H1 (cell line): ENCODE results near the gene MYO5A. TPM values are rescaled to one million over a fixed set of nuclear protein-coding genes. Genes with fewer than 3 reads are reported as not detected.

Experiments
- CTCF ChIA-PET: fragments of 300-600 bp; sonication (Branson Sonifier 250); formaldehyde crosslinking; loops from one replicate; lab custom pipeline; 2021; ENCODE audit not compliant: partially characterized antibody; lab: Charles Lee
- POLR2A ChIA-PET: fragments of 300-600 bp; sonication (Branson Sonifier 250); formaldehyde crosslinking; loops from one replicate; lab custom pipeline; 2021; ENCODE audit warnings: inconsistent platforms; ENCODE audit not compliant: partially characterized antibody; lab: Charles Lee
- DNase-seq, 2 experiments: peaks; one replicate each; pipeline versions ENCODE4 v3.0.0 to v3.0.0-alpha.2; 2010 to 2022; ENCODE audit warnings: low spot score in 2 of 2, low read depth in 1 of 2, mixed read lengths in 1 of 2
- FAIRE-seq: peaks from 2 replicates; lab custom pipeline; 2011; peaks lifted over from hg19 to GRCh38; lab: Jason Lieb, UNC
- H2AFZ ChIP-seq: 2 replicates; pipeline ENCODE4 v1.8.1; 2012; ENCODE audit warnings: low read length, inconsistent platforms
- H2AK5ac ChIP-seq: 2 replicates; pipeline ENCODE4 v1.6.1; 2013; ENCODE audit warnings: low read depth, low read length
- H2BK120ac ChIP-seq: replicated peaks from 2 replicates; pipeline ENCODE3; 2013; ENCODE audit warnings: low read depth, low read length, inconsistent platforms
- H2BK12ac ChIP-seq: 2 replicates; pipeline ENCODE4 v1.6.1; 2013; ENCODE audit warnings: low read depth, low read length
- H2BK15ac ChIP-seq: 2 replicates; pipeline ENCODE4 v1.6.1; 2013; ENCODE audit warnings: low read length
- H2BK20ac ChIP-seq: 2 replicates; pipeline ENCODE4 v1.6.1; 2013; ENCODE audit warnings: low read length
- H2BK5ac ChIP-seq: 2 replicates; pipeline ENCODE4 v1.6.1; 2013; ENCODE audit warnings: low read depth, low read length
- H3K14ac ChIP-seq: 2 replicates; pipeline ENCODE4 v1.6.1; 2013; ENCODE audit warnings: inconsistent platforms; ENCODE audit not compliant: insufficient read length
- H3K18ac ChIP-seq: 2 replicates; pipeline ENCODE4 v1.6.1; 2013; ENCODE audit warnings: low read length; ENCODE audit errors: extremely low read depth
- H3K23ac ChIP-seq: 2 replicates; pipeline ENCODE4 v1.6.1; 2013; ENCODE audit warnings: inconsistent platforms; ENCODE audit not compliant: insufficient read length
- H3K23me2 ChIP-seq: 2 replicates; pipeline ENCODE4 v1.6.1; 2013; ENCODE audit warnings: low read depth, low read length
- H3K27ac ChIP-seq: 2 replicates; pipeline ENCODE4 v1.6.1; 2011; ENCODE audit warnings: low read depth, low read length, inconsistent platforms
- H3K27me3 ChIP-seq, 4 experiments: replicated peaks in 1 of 4; 1 replicate in 1 of 4; 2 replicates in 3 of 4; pipeline versions ENCODE4 v1.6.1 to v1.8.1; 2011 to 2013; ENCODE audit warnings: low read length in 3 of 4, mild to moderate bottlenecking in 3 of 4, inconsistent platforms in 2 of 4, mixed read lengths in 2 of 4, moderate library complexity in 1 of 4; ENCODE audit not compliant: control insufficient read depth in 3 of 4, insufficient read depth in 3 of 4; ENCODE audit errors: extremely low read depth in 1 of 4
- H3K36me3 ChIP-seq, 4 experiments: 2 replicates each; pipeline versions ENCODE4 v1.6.1 to v1.8.1; 2011 to 2013; ENCODE audit warnings: mild to moderate bottlenecking in 4 of 4, low read length in 3 of 4, moderate library complexity in 2 of 4, control low read depth in 1 of 4, inconsistent platforms in 1 of 4; ENCODE audit not compliant: insufficient read depth in 4 of 4, control insufficient read depth in 2 of 4
- H3K4ac ChIP-seq: replicated peaks from 2 replicates; pipeline ENCODE3; 2013; ENCODE audit warnings: low read length, low read depth, mixed read lengths, inconsistent platforms; ENCODE audit not compliant: insufficient read length
- H3K4me1 ChIP-seq, 4 experiments: replicated peaks in 1 of 4; 1 replicate in 1 of 4; 2 replicates in 3 of 4; pipeline versions ENCODE4 v1.6.1 to v1.8.1; 2011 to 2013; ENCODE audit warnings: low read length in 3 of 4, inconsistent platforms in 2 of 4, mixed read lengths in 1 of 4; ENCODE audit not compliant: insufficient read depth in 4 of 4, control insufficient read depth in 3 of 4
- H3K4me2 ChIP-seq, 2 experiments: 2 replicates each; pipeline versions ENCODE4 v1.6.1 to v1.8.1; 2011 to 2013; ENCODE audit warnings: low read depth in 2 of 2, low read length in 2 of 2, control low read depth in 1 of 2, inconsistent platforms in 1 of 2, mild to moderate bottlenecking in 1 of 2; ENCODE audit not compliant: insufficient read depth in 1 of 2
- H3K4me3 ChIP-seq, 4 experiments: fragments of 200-600, 300-600 bp in 1 of 4; sonication (generic), shearing (Covaris generic), sonication (Bioruptor Twin) in 1 of 4; 2 replicates each; pipeline versions ENCODE4 v1.5.1 to v1.8.1; 2011 to 2016; ENCODE audit warnings: low read length in 4 of 4, low read depth in 3 of 4, control low read depth in 2 of 4, inconsistent platforms in 2 of 4, mild to moderate bottlenecking in 2 of 4, mixed read lengths in 1 of 4, moderate library complexity in 1 of 4; ENCODE audit not compliant: insufficient read depth in 2 of 4; ENCODE audit errors: extremely low read depth in 1 of 4
- H3K56ac ChIP-seq: replicated peaks from 2 replicates; pipeline ENCODE3; 2013; ENCODE audit warnings: low read depth, mild to moderate bottlenecking, mixed read lengths, low read length, inconsistent platforms; ENCODE audit not compliant: insufficient read length
- H3K79me1 ChIP-seq: 2 replicates; pipeline ENCODE4 v1.6.1; 2013; ENCODE audit warnings: low read depth, low read length, control low read depth
- H3K79me2 ChIP-seq, 2 experiments: 2 replicates each; pipeline versions ENCODE4 v1.6.1 to v1.8.1; 2012 to 2013; ENCODE audit warnings: low read length in 2 of 2, mild to moderate bottlenecking in 2 of 2, inconsistent platforms in 1 of 2; ENCODE audit not compliant: insufficient read depth in 2 of 2, control insufficient read depth in 1 of 2
- H3K9ac ChIP-seq, 4 experiments: replicated peaks in 1 of 4; 1 replicate in 1 of 4; 2 replicates in 3 of 4; pipeline versions ENCODE4 v1.6.1 to v1.8.1; 2011 to 2013; ENCODE audit warnings: low read depth in 3 of 4, low read length in 3 of 4, control low read depth in 2 of 4, mild to moderate bottlenecking in 2 of 4, moderate library complexity in 2 of 4, inconsistent platforms in 1 of 4; ENCODE audit errors: extremely low read depth in 1 of 4
- H3K9me3 ChIP-seq, 2 experiments: 2 replicates each; pipeline versions ENCODE4 v1.6.1 to v1.8.1; 2012 to 2013; ENCODE audit warnings: mild to moderate bottlenecking in 2 of 2, moderate library complexity in 2 of 2, control low read depth in 1 of 2, inconsistent platforms in 1 of 2, low read depth in 1 of 2, low read length in 1 of 2, mixed read lengths in 1 of 2; ENCODE audit not compliant: insufficient read depth in 2 of 2
- H4K20me1 ChIP-seq, 2 experiments: replicated peaks in 1 of 2; 2 replicates each; pipeline versions ENCODE3 to v1.8.1; 2011 to 2013; ENCODE audit warnings: inconsistent platforms in 2 of 2, low read length in 2 of 2, mild to moderate bottlenecking in 1 of 2; ENCODE audit not compliant: insufficient read depth in 2 of 2, control insufficient read depth in 1 of 2
- H4K5ac ChIP-seq: 2 replicates; pipeline ENCODE4 v1.6.1; 2013; ENCODE audit warnings: low read length, low read depth, mixed read lengths, inconsistent platforms; ENCODE audit not compliant: insufficient read length
- H4K8ac ChIP-seq: 2 replicates; pipeline ENCODE4 v1.8.0; 2013; ENCODE audit warnings: mild to moderate bottlenecking, moderate library complexity, low read length, inconsistent platforms; ENCODE audit not compliant: insufficient read depth; ENCODE audit errors: extremely low read depth
- H4K91ac ChIP-seq: replicated peaks from 2 replicates; pipeline ENCODE3; 2013; ENCODE audit warnings: low read length, mixed read lengths, inconsistent platforms; ENCODE audit not compliant: insufficient read length
- BACH1 ChIP-seq: IDR thresholded peaks from 2 replicates; pipeline ENCODE4 v1.6.1; 2012; ENCODE audit warnings: low read length, improper control_type of control experiment
- BRCA1 ChIP-seq: IDR thresholded peaks from 2 replicates; pipeline ENCODE4 v1.6.1; 2012; ENCODE audit warnings: low read depth, low read length, improper control_type of control experiment
- EP300 ChIP-seq, 2 experiments: IDR thresholded peaks; 1 replicate in 1 of 2; 2 replicates in 1 of 2; pipeline ENCODE4 v1.6.1; 2011 to 2012; ENCODE audit warnings: low read depth in 2 of 2, low read length in 2 of 2, mild to moderate bottlenecking in 2 of 2, borderline replicate concordance in 1 of 2, inconsistent platforms in 1 of 2, moderate library complexity in 1 of 2
- NANOG ChIP-seq: IDR thresholded peaks from 2 replicates; pipeline ENCODE4 v1.6.1; 2011; ENCODE audit warnings: low read length, low read depth, mild to moderate bottlenecking, inconsistent platforms; ENCODE audit not compliant: insufficient read depth, poor library complexity, severe bottlenecking
- WGBS, 2 experiments: shearing (Covaris generic) in 1 of 2; methylation state at CpG; one replicate each; pipeline versions ENCODE4 v1.1.6 to v1.1.7; 2013 to 2015; ENCODE audit warnings: low lambda C conversion rate in 2 of 2, mixed read lengths in 2 of 2, inconsistent platforms in 1 of 2, low coverage in 1 of 2, missing lambda C conversion rate in 1 of 2; ENCODE audit not compliant: insufficient replicate concordance in 2 of 2, insufficient coverage in 1 of 2, insufficient read length in 1 of 2; ENCODE audit errors: extremely low coverage in 1 of 2, missing lambda C conversion rate in 1 of 2; 5-methylcytosine and 5-hydroxymethylcytosine counted together
- polyA plus RNA-seq, 7 experiments: library from polyadenylated mRNA; depleted of rRNA in 3 of 7; stranded (reverse) in 5 of 7; unstranded in 2 of 7; fragments of >200 nt in 5 of 7; fragments of 200-250 nt in 2 of 7; gene quantifications; 1 replicate in 5 of 7; 2 replicates in 1 of 7; 4 replicates in 1 of 7; pipeline versions ENCODE4 v1.2.1 to v1.2.3, GENCODE V29; 2011 to 2013; ENCODE audit warnings: missing spikeins in 2 of 7, mixed read lengths in 2 of 7
- total RNA-seq: library from RNA; stranded (reverse); fragmentation: NEBNext Ultra II Directional; extraction: Animal tissue kit (Norgen Biotek cat#: 25700); gene quantifications from 2 replicates; pipeline ENCODE4 v1.2.1, GENCODE V29; 2021

MYO5A gene
- total and polyA plus RNA-seq, 2 of the 8 experiments (the other 6 are each of a cell fraction or from before 2014, with no cell fraction given): 11.4 to 24.7 TPM

DNA sequence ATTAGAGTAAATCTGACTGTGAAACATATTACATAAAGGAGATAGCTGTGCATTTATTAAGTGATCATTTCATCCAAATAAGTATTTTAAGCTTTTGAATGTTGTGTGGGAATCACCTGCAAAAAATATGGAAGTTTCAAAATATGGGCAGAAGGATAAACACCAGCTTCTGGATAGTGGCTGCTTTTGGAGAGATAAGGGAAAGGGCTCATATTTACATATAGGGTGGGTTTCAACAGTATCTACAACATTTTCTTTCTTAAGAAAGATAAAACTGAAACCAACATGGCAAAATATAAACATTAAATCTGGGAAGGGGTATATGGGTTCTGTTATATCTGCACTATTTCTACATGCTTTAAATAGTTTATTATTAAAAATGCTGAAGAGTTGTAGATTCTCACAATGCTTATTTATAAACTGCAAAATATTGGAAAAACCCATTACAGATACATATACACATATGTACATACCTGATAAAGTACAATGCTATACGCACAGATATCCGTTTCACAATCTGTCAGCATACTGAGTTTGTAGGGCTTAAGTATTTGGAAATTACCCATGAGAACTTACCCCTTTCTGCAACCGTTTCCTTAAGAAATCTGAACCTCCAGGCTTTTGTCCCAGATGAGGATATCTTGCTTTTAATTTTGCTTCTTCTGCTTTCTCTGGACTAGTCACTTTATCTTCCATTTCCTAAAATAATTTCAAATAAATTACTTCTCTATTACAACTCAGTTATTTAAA, 28.0 kb upstream of the MYO5A start:
- Histone ChIP-seq H3K9me3 (no peaks in the 10 kb centered on the region), H4K5ac (no peak overlapping the region), H3K4me2 (no peak overlapping the region), H3K27ac (no peak overlapping the region), H3K14ac (no peak overlapping the region), H3K4me1 (peaks cover 0 to 7% (median 0%) of the 10 kb centered on the region in 4 experiments; a peak in 2 of 7 replicates), H3K23ac (no peak overlapping the region), H3K4ac (no peak overlapping the region), H2AFZ (no peak overlapping the region), H4K91ac (no peak overlapping the region), H3K9ac (no peak overlapping the region), H3K4me3 (no peak overlapping the region), H3K56ac (no peak overlapping the region), H4K8ac (no peak overlapping the region), H2BK120ac (no peak overlapping the region), H2BK15ac (no peak overlapping the region), H3K18ac (no peak overlapping the region), H4K20me1 (peaks cover 13 to 16% of the 10 kb centered on the region in 2 experiments), H2BK5ac (no peak overlapping the region), H3K23me2 (no peaks in the 10 kb centered on the region), H2BK12ac (no peak overlapping the region), H2BK20ac (no peak overlapping the region), H3K36me3 (peaks cover 0 to 50% (median 15%) of the 10 kb centered on the region in 4 experiments; a peak in 6 of 8 replicates), H3K27me3 (no peaks in the 10 kb centered on the region), H3K79me2 (peaks cover 19 to 86% of the 10 kb centered on the region in 2 experiments), H2AK5ac (no peak overlapping the region), H3K79me1 (peaks cover 3% of the 10 kb centered on the region; the same call in 1 of the 2 replicates)
- POLR2A ChIA-PET: interaction anchor here (1.0 to 4.0 kb wide), 2 partner anchors 9 to 12 kb away, joined by 3 to 12 read pairs; partner anchors contain the start of gene ARPP19
- WGBS, 2 experiments: 84% methylated on average over 3 of the region's 3 CpGs; no CpG with 5 or more reads in 1 of the 2 experiments
- no peak for TF ChIP-seq BACH1
- TF ChIP-seq EP300 (IDR thresholded peaks at IDR 0.05; ENCODE audit: borderline replicate concordance in 1 of 2, low read depth in 2 of 2, low read length in 2 of 2): no peak
- TF ChIP-seq BRCA1: no peak
- no peak for TF ChIP-seq NANOG
- DNase-seq: no peak
- FAIRE-seq: no peak
- CTCF ChIA-PET: interaction anchor here (1.1 to 1.4 kb wide), 3 partner anchors 9 to 329 kb away, joined by 3 to 4 read pairs (median 3); no protein-coding TSS in a partner anchor
